ENCODE measurements around the gene APOBEC3G.
"Not testable (repeated sequence)": the region's sequence is repeated elsewhere in the genome, so short reads cannot be mapped to it uniquely, and the experiment has no call there.

APOBEC3G gene

DNA sequence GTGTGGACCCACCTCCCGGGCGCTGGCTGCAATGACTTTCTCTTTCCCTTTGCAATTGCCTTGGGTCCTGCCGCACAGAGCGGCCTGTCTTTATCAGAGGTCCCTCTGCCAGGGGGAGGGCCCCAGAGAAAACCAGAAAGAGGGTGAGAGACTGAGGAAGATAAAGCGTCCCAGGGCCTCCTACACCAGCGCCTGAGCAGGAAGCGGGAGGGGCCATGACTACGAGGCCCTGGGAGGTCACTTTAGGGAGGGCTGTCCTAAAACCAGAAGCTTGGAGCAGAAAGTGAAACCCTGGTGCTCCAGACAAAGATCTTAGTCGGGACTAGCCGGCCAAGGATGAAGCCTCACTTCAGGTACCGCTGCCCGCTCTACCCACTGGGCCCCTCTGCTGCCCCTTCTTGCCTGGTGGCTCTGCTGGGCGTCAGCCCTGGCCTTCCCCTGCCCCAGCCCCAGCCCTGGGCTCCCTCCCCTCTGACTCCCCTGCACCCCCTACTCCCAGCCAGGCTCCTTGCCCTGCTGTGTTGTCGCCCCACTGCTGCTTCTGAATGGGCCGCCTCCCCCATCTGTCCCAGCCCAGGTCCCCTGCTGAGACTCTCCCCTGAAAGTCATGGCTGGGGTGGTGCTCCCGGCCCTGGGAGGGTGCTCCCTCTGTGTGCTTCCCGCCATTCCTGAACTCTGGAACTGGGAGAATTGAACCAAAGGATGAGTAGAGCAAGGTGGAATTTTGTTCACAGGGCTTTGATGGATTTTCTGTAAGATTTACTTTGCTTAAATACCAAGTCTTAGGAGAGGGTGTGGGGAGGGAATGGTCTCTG is at the start of gene APOBEC3G:
Gene APOBEC3G, plus strand, starts transcription at position 250 of the 815 bp plus-strand sequence. Its CDS starts 87 bp downstream, at position 337.
- DNase-seq: not testable (repeated sequence)

DNA sequence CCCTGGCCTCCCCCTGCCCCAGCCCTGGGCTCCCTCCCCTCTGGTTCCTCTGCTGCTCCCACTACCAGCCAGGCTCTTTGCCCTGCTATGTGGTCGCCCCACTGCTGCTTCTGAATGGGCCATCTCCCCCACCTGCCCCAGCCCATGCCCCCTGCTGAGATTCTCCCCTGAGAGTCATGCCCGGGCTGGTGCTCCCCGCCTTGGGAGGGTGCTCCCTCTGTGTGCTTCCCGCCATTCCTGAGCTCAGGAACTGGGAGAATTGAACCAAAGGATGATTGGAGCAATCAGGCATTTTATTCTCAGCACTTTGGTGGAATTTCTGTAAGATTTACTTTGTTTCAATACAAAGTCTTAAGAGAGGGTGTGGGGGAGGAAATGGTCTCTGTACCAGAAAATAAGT is 49.4 kb upstream of the APOBEC3G start:
- no peak for DNase-seq

DNA sequence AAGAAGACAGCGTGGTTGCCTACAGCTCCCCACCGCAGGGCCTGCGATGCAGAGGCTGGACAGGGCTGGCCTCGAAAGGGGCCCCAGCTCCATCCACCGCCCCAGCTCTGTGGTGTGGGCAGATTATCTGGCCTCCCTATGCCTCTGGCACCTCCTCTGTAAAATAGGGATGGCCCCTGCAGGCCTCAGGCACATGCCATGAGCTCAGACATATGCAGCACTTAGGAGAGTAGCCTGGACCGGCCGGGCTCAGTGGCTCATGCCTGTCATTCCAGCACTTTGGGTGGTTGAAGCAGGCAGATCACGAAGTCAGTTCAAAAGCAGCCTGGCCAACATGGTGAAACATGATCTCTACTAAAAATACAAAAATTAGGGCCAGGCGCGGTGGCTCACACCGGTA is 48.8 kb upstream of the APOBEC3G start:
- no peak for DNase-seq

DNA sequence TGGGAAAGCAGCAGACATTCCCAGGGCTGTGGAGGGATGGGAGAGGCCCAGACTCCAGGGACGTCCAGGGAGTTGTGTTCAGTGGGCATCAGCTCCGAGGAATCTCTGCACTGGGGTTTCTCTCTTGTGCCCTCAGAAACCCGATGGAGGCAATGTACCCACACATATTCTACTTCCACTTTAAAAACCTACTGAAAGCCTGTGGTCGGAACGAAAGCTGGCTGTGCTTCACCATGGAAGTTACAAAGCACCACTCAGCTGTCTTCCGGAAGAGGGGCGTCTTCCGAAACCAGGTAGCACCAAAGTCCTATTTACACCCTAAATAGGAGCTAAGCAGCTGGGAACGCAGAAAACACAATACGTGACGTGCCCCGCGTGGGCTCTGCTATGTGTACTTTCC is 47.8 kb upstream of the APOBEC3G start:
- no peak for DNase-seq

DNA sequence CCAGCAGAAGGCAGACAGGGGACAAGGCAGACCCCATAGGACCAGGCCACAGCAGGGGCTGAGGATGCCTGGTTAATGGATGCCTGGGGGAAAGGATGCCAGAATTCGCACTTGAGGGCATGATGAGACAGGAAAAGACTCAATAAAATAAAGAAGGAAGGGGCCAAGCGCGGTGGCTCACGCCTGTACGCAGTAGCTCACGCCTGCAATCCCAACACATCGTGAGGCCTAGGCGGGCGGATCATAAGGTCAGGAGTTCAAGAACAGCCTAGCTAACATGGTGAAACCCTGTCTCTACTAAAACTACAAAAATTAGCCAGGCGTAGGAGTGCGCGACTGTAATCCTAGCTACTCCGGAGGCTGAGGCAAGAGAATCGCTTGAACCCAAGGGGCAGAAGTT is 46.4 kb upstream of the APOBEC3G start:
- DNase-seq: no peak

DNA sequence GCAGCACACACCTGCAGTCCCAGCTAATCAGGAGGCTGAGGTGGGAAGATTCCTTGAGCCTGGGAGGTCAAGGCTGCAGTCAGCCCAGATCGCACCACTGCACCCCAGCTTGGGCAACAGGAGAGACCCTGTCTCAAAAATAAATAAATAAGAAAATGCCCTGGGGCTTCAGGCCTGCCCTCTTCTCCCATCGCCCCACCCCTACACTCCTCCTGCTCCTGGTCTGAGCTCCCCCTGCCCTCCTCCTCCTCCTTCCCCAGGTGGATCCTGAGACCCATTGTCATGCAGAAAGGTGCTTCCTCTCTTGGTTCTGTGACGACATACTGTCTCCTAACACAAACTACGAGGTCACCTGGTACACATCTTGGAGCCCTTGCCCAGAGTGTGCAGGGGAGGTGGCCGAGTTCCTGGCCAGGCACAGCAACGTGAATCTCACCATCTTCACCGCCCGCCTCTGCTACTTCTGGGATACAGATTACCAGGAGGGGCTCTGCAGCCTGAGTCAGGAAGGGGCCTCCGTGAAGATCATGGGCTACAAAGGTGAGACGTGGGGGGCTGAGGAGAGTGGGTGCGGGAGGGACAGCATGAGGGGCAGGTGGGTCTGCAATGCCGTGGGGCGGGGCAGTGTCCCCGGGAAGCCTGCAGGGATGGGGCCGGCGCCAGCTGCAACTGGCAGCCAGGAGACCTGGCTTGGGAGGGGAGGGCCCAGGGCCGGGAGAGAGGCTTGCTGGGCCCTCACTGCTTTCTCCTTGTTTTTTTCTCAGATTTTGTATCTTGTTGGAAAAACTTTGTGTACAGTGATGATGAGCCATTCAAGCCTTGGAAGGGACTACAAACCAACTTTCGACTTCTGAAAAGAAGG is 45.4 kb upstream of the APOBEC3G start:
- not testable (repeated sequence) for DNase-seq

DNA sequence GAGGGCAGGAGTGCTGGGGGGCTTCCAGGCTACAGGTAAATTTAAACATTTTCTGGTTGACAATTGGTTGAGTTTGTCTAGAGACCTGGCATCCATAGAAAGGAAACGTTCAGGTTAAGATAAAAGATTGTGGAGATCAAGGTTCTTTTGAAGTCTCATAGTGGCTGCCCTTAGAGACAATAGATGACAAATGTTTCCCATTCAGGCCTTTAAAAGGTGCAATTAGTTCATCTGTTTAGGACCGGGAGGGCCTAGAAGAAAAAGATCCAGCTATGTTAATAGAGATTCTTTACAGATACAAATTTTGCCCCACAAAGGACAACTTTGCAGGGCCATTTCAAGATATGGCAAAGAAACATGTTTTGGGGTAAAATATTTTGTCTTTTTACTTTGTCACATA is 40.0 kb upstream of the APOBEC3G start:
- not testable (repeated sequence) for DNase-seq

DNA sequence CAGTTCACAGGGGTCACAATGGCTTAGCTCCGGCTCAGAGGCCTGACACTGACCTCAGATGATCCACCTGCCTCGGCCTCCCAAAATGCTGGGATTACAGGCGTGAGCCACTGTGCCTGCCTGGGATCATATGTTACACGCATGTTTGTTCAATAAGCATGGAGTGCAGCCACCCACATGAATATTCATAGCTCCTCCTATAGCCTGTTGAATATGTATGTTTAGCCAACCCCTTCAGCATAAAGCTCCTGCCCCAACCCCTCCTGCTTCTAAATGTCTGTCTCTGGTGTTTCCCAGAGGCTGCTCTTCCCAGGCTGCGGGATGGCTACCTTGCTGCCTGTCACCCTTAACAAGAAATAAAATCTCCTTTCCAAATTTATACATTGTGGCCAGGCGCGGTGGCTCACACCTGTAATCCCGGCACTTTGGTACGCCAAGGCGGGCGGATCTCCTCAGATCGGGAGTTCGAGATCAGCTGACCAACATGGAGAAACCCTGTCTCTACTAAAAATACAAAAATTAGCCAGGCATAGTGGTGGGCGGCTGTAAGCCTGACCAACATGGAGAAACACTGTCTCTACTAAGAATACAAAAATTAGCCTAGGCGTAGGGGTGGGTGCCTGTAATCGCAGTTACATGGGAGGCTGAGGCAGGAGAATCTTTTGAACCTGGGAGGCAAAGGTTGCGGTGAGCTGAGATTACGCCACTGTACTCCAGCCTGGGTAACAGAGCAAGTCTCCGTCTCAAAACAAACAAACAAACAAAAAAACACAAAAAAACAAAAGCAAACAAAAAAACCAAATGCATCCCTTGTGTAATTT is 37.6 kb upstream of the APOBEC3G start:
- DNase-seq: no peak

DNA sequence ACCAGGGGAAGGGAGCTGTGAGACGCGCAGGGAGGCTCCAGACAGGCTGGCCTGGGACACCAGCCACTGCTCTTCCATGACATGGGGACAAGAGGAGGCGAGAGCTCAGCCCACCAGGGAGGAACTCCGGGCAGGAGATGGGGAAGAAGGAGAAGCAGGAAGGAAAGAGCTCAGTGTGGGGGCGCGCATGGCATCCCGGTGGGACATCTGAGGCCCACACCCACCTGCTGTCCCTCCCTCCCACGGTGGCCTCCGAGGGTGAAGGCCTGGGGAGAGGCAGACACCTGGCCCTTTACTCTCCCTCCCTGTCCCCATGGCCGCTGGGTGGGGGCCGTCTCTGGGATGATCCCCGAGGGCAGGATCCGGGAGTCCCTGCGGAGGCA is 36.9 kb upstream of the APOBEC3G start:
- not testable (repeated sequence) for DNase-seq

DNA sequence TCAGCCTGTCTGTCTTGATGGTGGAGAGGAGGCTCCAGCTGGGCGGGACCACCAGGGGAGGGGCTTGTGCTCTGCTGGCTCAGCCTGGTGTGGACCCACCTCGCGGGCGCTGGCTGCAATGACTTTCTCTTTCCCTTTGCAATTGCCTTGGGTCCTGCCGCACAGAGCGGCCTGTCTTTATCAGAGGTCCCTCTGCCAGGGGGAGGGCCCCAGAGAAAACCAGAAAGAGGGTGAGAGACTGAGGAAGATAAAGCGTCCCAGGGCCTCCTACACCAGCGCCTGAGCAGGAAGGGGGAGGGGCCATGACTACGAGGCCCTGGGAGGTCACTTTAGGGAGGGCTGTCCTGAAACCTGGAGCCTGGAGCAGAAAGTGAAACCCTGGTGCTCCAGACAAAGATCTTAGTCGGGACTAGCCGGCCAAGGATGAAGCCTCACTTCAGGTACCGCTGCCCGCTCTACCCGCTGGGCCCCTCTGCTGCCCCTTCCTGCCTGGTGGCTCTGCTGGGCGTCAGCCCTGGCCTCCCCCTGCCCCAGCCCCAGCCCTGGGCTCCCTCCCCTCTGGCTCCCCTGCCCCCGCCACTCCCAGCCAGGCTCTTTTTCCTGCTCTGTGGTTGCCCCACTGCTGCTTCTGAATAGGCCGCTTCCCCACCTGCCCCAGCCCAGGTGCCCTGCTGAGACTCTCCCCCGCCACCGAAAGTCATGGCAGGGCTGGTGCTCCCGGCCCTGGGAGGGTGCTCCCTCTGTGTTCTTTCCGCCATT is 36.4 kb upstream of the APOBEC3G start, which contains the start of gene APOBEC3F:
Gene APOBEC3F, plus strand, starts transcription at position 327 of the 759 bp plus-strand sequence. Its CDS starts 97 bp downstream, at position 424.
- DNase-seq: not testable (repeated sequence)

DNA sequence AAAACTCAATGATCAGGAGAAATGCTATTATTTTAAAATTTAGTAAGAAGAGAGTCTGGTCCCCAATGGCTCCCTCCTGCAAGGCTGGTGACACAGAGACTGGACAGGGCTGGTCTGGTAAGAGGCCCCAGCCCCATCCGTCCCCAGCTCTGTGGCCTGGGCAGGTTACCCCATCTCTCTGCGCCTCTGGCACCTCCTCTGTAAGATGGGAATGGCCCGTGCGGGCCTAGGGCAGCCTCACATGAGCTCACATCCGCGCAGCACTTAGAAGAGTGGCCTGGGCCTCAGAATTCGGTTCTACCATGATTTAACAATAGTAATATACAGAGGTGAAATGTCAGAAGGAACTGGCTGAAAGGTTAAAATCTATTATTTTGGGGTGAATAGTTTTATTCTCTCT is 35.2 kb upstream of the APOBEC3G start:
- no peak for DNase-seq

DNA sequence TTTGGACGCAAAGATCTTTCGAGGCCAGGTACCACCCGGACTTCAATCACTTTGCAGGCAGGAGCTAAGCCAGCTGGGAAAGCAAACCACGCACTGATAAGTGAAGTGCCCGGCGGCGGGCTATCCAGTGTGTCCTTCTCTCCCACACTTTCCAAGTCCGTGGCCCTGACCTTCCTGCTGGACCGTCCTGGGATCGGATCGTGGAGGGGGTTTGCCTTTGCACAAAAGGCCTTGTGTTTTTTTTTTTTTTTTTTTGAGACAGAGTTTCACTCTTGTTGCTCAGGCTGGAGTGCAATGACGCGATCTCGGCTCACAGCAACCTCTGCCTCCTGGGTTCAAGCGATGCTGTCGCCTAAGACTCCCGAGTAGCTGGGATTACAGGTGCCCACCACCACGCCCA is 34.0 kb upstream of the APOBEC3G start:
- DNase-seq: not testable (repeated sequence)

DNA sequence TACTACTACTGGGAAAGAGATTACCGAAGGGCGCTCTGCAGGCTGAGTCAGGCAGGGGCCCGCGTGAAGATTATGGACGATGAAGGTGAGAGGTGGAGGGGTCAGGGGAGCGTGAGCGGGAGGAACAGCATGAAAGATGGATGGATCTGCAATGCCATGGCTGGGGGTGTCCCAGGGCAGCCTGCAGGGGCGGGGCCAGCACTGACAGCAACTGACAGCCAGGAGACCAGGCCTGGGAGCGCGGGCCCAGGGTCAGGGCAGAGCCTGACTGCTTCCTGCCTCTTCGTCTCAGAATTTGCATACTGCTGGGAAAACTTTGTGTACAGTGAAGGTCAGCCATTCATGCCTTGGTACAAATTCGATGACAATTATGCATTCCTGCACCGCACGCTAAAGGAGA is 31.9 kb upstream of the APOBEC3G start:
- not testable (repeated sequence) for DNase-seq

DNA sequence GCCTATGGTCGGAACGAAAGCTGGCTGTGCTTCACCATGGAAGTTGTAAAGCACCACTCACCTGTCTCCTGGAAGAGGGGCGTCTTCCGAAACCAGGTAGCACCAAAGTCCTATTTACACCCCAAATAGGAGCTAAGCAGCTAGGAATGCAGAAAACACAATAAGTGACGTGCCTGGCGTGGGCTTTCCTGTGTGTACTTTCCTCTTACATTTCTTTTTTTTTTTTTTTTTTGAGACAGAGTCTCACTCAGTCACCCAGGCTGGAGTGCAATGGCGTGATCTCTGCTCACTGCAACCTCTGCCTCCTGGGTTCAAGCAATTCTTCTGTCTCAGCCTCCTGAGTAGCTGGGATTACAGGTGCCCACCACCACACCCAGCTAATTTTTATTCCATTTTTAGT is 27.6 kb upstream of the APOBEC3G start:
- DNase-seq: not testable (repeated sequence)

DNA sequence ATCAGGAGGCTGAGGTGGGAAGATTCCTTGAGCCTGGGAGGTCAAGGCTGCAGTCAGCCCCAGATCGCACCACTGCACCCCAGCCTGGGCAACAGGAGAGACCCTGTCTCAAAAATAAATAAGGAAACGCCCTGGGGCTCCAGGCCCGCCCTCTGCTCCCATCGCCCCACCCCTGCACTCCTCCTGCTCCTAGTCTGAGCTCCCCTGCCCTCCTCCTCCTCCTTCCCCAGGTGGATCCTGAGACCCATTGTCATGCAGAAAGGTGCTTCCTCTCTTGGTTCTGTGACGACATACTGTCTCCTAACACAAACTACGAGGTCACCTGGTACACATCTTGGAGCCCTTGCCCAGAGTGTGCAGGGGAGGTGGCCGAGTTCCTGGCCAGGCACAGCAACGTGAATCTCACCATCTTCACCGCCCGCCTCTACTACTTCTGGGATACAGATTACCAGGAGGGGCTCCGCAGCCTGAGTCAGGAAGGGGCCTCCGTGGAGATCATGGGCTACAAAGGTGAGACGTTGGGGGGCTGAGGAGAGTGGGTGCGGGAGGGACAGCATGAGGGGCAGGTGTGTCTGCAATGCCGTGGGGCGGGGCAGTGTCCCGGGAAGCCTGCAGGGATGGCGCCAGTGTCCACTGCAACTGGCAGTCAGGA is 25.1 kb upstream of the APOBEC3G start:
- not testable (repeated sequence) for DNase-seq

DNA sequence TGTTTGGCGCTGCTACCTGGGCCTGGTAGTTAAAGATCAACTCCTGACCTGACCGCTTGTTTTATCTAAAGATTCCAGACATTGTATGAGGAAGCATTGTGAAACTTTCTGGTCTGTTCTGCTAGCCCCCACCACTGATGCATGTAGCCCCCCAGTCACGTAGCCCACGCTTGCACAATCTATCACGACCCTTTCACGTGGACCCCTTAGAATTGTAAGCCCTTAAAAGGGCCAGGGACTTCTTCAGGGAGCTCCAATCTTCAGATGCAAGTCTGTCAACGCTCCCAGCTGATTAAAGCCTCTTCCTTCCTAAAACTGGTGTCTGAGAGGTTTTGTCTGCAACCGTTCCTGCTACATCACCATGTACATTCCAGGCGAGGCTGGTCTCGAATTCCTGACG is 21.4 kb upstream of the APOBEC3G start:
- no peak for DNase-seq

DNA sequence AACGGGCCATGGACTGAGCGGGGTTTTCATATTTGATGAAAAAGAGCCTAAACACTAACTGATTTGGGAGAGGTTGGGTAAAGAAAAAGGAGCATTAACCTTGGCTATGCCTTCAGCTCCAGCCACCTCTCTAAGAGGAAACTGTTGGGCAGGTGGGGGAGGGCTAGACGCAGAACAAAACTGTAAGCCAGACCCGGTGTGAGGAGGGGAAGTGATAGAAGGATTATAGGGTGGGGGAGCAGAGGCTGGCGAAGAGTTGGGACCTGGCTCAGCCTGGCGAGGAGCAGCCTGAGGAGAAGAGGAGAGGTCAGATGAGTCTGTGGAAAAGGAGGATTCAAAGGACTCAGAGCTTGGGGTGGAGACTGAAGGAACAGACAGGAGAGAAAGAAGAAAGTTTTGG is 15.8 kb upstream of the APOBEC3G start:
- not testable (repeated sequence) for DNase-seq

DNA sequence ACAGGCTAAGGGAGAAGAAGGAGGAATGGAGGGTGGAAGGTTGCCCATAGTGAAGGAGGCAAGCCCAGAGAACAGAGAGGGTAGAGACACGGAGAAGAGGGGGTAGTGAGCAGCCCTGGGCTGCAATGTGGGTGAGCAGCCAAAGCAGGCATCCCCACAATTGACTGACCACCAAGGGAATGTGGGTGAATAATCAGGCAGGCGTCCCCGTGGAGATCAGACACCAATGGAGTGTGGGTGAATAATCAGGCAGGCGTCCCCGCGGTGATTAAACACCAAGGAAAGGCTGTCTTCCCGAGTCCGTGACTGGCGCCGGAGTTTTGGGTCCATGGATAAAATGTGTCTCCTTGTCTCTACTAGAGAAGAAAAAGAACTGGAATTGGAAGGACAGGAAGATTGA is 15.1 kb upstream of the APOBEC3G start:
- not testable (repeated sequence) for DNase-seq

DNA sequence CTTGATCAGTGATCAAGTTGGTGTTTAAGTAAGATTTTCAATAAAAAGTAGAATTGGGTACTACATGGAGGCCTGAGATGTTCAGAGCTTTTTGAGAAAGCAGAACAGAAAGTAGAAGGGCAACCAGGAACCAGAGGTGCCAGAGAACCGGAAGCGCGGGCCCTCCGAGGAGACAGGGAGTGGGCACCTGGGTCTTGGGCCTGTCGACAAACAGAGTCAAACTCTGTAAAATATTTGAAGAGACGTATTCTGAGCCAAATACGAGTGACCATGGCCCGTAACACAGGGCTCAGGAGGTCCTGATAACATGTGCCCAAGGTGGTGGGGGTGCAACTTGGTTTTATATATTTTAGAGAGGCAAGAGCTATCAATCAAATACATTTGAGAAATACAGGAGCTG is 13.2 kb upstream of the APOBEC3G start:
- DNase-seq: not testable (repeated sequence)

DNA sequence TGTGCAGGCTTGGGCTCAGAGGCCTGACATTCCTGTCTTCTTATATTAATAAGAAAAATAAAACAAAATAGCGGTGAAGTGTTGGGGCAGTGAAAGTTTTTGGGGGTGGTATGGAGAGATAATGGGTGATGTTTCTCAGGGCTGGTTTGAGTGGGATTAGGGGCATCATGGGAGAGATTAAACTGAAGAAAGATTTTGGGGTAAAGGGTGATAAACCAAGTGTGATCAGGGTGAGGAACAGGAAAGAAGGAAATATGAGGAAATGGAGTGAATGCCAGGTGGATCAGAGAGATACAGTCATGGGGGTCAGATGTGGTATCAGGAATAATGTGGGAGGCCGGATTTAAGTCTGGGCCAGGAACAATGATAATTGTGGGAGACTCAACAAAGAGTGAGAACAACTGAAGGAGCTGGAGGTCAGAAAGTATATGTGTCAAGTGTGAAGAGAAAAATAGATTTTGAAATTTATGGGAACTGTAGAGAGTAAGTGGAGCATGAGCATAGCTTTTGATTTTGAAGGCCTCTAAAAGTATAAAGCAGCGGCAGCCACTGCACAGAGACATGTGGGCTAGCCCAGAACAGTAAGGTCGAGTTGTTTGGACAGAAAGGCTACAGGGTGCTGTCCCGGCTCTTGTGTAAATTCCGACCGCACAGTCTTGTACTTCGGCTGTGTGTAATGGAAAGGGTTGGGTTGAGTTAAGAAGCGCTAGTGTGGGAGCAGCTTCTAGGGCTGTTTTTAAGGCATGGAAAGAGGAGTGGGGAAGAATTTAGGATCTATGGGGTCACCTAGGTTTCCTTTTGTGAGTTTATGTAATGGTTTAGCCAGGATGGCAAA is 10.4 kb upstream of the APOBEC3G start:
- not testable (repeated sequence) for DNase-seq
